ENCODE data around the gene KHDC3L.

DNA sequence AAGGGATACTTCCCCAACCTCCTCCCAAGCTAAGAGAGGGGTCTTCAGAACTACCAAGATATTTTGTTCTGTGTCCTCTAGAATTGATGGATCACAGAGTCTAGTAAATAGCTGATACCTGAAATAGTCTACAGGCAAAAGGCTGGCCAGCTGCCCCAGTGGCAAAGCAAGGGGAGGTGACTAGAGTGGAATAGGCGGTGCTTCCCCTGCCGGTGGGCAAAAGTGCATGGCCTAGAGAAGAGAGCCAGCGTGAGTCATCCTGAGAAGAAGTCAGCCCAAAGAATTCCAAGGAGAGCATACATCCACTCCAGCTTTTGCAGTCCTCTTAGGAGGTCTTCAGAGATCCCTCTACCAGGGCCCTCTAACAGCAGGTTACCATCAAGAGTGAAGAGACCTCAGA, 23.1 kb upstream of the KHDC3L start:
- TF ChIP-seq CTCF (IDR thresholded peaks at IDR 0.05) (no peak), EP300 (IDR thresholded peaks at IDR 0.05) (no peak)

Measured in esophagus muscularis mucosa (tissue), 3 donors.